ENCODE data around the gene NPC1. TPM values are rescaled to one million over a fixed set of nuclear protein-coding genes. Genes with fewer than 3 reads are reported as not detected.

The NPC1 gene
- total RNA-seq, 1 experiment from 2014 or later = 92.7 TPM

DNA sequence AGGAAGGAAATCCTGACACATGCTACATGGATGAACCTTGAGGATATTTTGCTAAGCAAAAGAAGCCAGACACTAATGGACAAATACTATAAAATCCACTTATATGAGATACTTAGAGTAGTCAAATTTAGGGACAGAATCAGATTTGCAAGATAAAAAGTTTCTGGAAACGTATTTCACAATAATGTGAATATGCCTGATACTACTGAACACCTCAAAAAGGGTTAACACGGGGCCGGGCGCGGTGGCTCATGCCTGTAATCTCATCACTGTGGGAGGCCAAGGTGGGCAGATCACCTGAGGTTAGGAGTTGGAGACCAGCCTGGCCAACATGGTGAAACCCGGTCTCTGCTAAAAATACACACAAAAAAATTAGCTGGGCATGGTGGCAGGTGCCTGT, 84.7 kb downstream of the NPC1 start:
- no peak for DNase-seq (ENCODE audit: low read depth, low spot score)
- H3K36me3 ChIP-seq (ENCODE audit: control insufficient read depth, insufficient read depth, low read length) = no peaks in the 10 kb centered on the region; the same call in 1 of the 2 replicates
- in situ Hi-C loops (cut with HindIII; ENCODE audit: low pct_unique_long_range_greater_than_20kb, low sequenced_read_pairs) (no loop called here), intact Hi-C loops (cut with micrococcal nuclease; ENCODE audit: unreplicated experiment) (loop anchor here (5.0 to 10.0 kb wide), 2 partner anchors 83 to 369 kb away; partner anchors contain the start of gene NPC1)
- TF ChIP-seq, protein P1, sequence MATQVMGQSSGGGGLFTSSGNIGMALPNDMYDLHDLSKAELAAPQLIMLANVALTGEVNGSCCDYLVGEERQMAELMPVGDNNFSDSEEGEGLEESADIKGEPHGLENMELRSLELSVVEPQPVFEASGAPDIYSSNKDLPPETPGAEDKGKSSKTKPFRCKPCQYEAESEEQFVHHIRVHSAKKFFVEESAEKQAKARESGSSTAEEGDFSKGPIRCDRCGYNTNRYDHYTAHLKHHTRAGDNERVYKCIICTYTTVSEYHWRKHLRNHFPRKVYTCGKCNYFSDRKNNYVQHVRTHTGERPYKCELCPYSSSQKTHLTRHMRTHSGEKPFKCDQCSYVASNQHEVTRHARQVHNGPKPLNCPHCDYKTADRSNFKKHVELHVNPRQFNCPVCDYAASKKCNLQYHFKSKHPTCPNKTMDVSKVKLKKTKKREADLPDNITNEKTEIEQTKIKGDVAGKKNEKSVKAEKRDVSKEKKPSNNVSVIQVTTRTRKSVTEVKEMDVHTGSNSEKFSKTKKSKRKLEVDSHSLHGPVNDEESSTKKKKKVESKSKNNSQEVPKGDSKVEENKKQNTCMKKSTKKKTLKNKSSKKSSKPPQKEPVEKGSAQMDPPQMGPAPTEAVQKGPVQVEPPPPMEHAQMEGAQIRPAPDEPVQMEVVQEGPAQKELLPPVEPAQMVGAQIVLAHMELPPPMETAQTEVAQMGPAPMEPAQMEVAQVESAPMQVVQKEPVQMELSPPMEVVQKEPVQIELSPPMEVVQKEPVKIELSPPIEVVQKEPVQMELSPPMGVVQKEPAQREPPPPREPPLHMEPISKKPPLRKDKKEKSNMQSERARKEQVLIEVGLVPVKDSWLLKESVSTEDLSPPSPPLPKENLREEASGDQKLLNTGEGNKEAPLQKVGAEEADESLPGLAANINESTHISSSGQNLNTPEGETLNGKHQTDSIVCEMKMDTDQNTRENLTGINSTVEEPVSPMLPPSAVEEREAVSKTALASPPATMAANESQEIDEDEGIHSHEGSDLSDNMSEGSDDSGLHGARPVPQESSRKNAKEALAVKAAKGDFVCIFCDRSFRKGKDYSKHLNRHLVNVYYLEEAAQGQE (IDR thresholded peaks at IDR 0.05; ENCODE audit: insufficient read depth in 1 of 2, low read depth in 2 of 2, low read length in 1 of 2) = no peak
- no peak for TF ChIP-seq POLR2AphosphoS5 (IDR thresholded peaks at IDR 0.05; ENCODE audit: low read depth, low read length)
- POLR2A ChIA-PET = no interaction called here
- H3K27ac ChIP-seq (ENCODE audit: low read length) = no peak overlapping the region
- no peak for ATAC-seq
- no peaks in the 10 kb centered on the region for H3K27me3 ChIP-seq (ENCODE audit: control insufficient read depth, insufficient read depth, low read length)
- CTCF ChIA-PET = no interaction called here
- no TSS peak for BruUV-seq (replicated peaks)
- peaks cover 15% of the 10 kb centered on the region for H3K4me1 ChIP-seq (ENCODE audit: control insufficient read depth, insufficient read depth, low read length)
- H3K9me3 ChIP-seq (ENCODE audit: control insufficient read depth, insufficient read depth, low read depth, low read length) = no peaks in the 10 kb centered on the region
- no peak overlapping the region for H3K4me3 ChIP-seq (ENCODE audit: low read depth in 2 of 2, low read length in 2 of 2)

DNA sequence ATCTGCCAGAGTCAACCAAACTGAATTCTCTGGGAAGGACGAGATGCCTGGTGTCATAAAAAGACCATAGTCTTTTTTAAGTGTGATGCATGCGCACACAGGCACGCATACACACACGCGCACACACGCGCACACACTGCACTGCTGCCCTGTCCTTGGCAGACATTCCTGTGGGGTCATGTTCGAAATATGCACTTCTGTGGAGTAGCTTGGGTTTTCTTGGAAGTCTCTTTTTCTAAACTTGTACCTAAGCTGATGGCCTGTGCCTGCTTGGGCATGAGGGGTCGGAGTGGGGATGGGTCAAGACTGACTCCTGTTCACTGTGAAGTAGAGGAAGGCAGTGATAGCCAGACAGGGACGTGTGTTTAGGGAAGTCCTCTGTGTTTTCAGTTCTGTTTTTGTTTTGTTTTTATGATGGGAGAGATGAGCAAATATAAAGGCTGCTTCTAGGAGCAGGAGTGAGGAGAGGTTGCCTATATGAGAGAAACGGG, 87.0 kb downstream of the NPC1 start:
- intact Hi-C loops (cut with micrococcal nuclease; ENCODE audit: unreplicated experiment) = no loop called here

More for the DNA sequence above, 87.0 kb downstream of the NPC1 start:
- Histone ChIP-seq H3K36me3 (ENCODE audit: control insufficient read depth, insufficient read depth, low read length) (no peaks in the 10 kb centered on the region; the same call in 1 of the 2 replicates), H3K4me3 (ENCODE audit: low read depth in 2 of 2, low read length in 2 of 2) (no peak overlapping the region), H3K9me3 (ENCODE audit: control insufficient read depth, insufficient read depth, low read depth, low read length) (no peaks in the 10 kb centered on the region), H3K27me3 (ENCODE audit: control insufficient read depth, insufficient read depth, low read length) (no peaks in the 10 kb centered on the region), H3K27ac (ENCODE audit: low read length) (no peak overlapping the region), H3K4me1 (ENCODE audit: control insufficient read depth, insufficient read depth, low read length) (peaks cover 6% of the 10 kb centered on the region; the same call in 1 of the 2 replicates)
- CTCF ChIA-PET = interaction anchor here (1.2 kb wide), 1 partner anchor 32 kb away, joined by 3 read pairs; no protein-coding TSS in a partner anchor
- no peak for DNase-seq (ENCODE audit: low read depth, low spot score)
- POLR2A ChIA-PET = no interaction called here
- no peak for ATAC-seq
- TF ChIP-seq TCF7L2 (IDR thresholded peaks at IDR 0.05; ENCODE audit: low read depth, low read length) = no peak
- TF ChIP-seq POLR2AphosphoS5 (IDR thresholded peaks at IDR 0.05; ENCODE audit: low read depth, low read length) = no peak
- no peak for TF ChIP-seq SIN3A (IDR thresholded peaks at IDR 0.05; ENCODE audit: borderline replicate concordance, insufficient read depth, low read depth, low read length)
- TF ChIP-seq, protein P2, sequence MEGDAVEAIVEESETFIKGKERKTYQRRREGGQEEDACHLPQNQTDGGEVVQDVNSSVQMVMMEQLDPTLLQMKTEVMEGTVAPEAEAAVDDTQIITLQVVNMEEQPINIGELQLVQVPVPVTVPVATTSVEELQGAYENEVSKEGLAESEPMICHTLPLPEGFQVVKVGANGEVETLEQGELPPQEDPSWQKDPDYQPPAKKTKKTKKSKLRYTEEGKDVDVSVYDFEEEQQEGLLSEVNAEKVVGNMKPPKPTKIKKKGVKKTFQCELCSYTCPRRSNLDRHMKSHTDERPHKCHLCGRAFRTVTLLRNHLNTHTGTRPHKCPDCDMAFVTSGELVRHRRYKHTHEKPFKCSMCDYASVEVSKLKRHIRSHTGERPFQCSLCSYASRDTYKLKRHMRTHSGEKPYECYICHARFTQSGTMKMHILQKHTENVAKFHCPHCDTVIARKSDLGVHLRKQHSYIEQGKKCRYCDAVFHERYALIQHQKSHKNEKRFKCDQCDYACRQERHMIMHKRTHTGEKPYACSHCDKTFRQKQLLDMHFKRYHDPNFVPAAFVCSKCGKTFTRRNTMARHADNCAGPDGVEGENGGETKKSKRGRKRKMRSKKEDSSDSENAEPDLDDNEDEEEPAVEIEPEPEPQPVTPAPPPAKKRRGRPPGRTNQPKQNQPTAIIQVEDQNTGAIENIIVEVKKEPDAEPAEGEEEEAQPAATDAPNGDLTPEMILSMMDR (IDR thresholded peaks at IDR 0.05) = no peak
- TF ChIP-seq, protein P1 (IDR thresholded peaks at IDR 0.05; ENCODE audit: insufficient read depth in 1 of 2, low read depth in 2 of 2, low read length in 1 of 2) = no peak
- in situ Hi-C loops (cut with HindIII; ENCODE audit: low pct_unique_long_range_greater_than_20kb, low sequenced_read_pairs) = no loop called here
- no TSS peak for BruUV-seq (replicated peaks)

Measured in Panc1 (cell line).